Naive B cell (primary cell): ENCODE data around the gene PPM1H. TPM values are rescaled to one million over a fixed set of nuclear protein-coding genes. Genes with fewer than 3 reads are reported as not detected.
"Not testable (repeated sequence)": the region's sequence is repeated elsewhere in the genome, so short reads cannot be mapped to it uniquely, and the experiment has no call there.

Source experiments
- ATAC-seq, 2 donors: fragments of 150-1000 bp; cut with Tn5 transposase; 2 replicates each; pipeline ENCODE4 v1.10.0; 2021; ENCODE audit warnings: low read depth in 2 of 2, mild to moderate bottlenecking in 2 of 2, moderate library complexity in 2 of 2
- DNase-seq: peaks from one replicate; pipeline ENCODE4 v3.0.0; 2022
- H3K27ac Mint-ChIP-seq, 6 donors: one replicate each; pipeline ENCODE4 v1.8.0; 2020 to 2022; ENCODE audit warnings: mild to moderate bottlenecking in 6 of 6, mixed read lengths in 6 of 6, moderate library complexity in 5 of 6, inconsistent platforms in 2 of 6
- H3K27me3 Mint-ChIP-seq, 3 donors: one replicate each; pipeline ENCODE4 v1.8.0; 2021 to 2022; ENCODE audit warnings: mixed read lengths in 3 of 3, mild to moderate bottlenecking in 1 of 3
- H3K36me3 Mint-ChIP-seq, 2 donors: one replicate each; pipeline ENCODE4 v1.8.0; 2020 to 2022; ENCODE audit warnings: mixed read lengths in 2 of 2, inconsistent platforms in 1 of 2, mild to moderate bottlenecking in 1 of 2
- H3K4me1 Mint-ChIP-seq, 3 donors: one replicate each; pipeline ENCODE4 v1.8.0; 2020 to 2022; ENCODE audit warnings: mixed read lengths in 3 of 3, inconsistent platforms in 1 of 3, mild to moderate bottlenecking in 1 of 3, moderate library complexity in 1 of 3
- H3K4me3 Mint-ChIP-seq, 8 donors: one replicate each; pipeline ENCODE4 v1.8.0; 2020 to 2022; ENCODE audit warnings: mild to moderate bottlenecking in 8 of 8, mixed read lengths in 8 of 8, moderate library complexity in 8 of 8, inconsistent platforms in 2 of 8
- H3K9me3 Mint-ChIP-seq, 7 donors: one replicate each; pipeline ENCODE4 v1.8.0; 2020 to 2022; ENCODE audit warnings: mixed read lengths in 7 of 7, mild to moderate bottlenecking in 5 of 7, inconsistent platforms in 2 of 7, moderate library complexity in 1 of 7
- polyA plus RNA-seq, 6 donors: library from polyadenylated mRNA; unstranded; fragments of 300-500 nt; fragmentation: Illumina TruSeq; gene quantifications; one replicate each; pipeline ENCODE4 v1.2.3, GENCODE V29; 2021; ENCODE audit warnings: low read depth in 6 of 6

PPM1H gene
- polyA plus RNA-seq, 6 donors from 2014 or later: 0.05 to 0.15 (median 0.12) TPM; not detected in 3

DNA sequence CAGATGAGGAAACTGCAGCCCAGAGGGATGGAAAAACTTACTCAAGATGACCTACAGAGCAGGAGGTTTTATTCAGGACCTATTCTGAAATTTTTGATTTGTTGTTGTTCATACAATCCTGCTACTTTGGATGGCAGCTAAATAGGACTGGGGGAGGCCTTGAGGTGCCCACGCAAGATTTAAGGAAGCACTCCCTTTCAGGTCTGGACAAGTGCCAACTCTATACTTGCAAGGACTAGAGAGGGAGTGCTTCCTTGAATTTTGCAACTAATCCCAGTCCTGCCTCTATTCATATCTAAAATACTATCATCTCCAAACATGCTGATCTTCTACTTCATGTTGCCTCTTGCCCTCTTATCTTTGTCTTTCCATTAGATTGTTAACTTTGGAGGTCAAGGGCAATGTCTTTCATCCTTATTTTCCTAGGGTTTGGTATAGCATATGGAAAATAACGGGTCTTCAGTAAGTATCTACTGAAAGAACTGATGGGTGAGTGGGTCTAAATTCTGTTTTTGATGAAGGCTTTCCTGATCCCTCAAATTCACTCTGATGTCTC lies 28.6 kb upstream of the PPM1H start:
- no peak overlapping the region for H3K27ac Mint-ChIP-seq
- peaks cover 0 to 8% (median 4%) of the 10 kb centered on the region in 3 donors for H3K27me3 Mint-ChIP-seq
- no peaks in the 10 kb centered on the region for H3K4me1 Mint-ChIP-seq

GRCh38 chr12:62960324-62960723 lies 25.4 kb upstream of the PPM1H start:
- H3K27me3 Mint-ChIP-seq: peaks cover 0 to 8% (median 7%) of the 10 kb centered on the region in 3 donors
- H3K27ac Mint-ChIP-seq: no peak overlapping the region
- no peak for DNase-seq
- no peak for ATAC-seq
- H3K4me3 Mint-ChIP-seq: no peak overlapping the region
- no peaks in the 10 kb centered on the region for H3K36me3 Mint-ChIP-seq
- H3K4me1 Mint-ChIP-seq: no peaks in the 10 kb centered on the region
- H3K9me3 Mint-ChIP-seq: peaks cover 0 to 2% (median 0%) of the 10 kb centered on the region in 7 donors

More for the DNA sequence above, 28.6 kb upstream of the PPM1H start:
- ATAC-seq (no peak), DNase-seq (no peak)
- Mint-ChIP-seq H3K4me3 (no peak overlapping the region), H3K9me3 (peaks cover 0 to 2% (median 0%) of the 10 kb centered on the region in 7 donors), H3K36me3 (no peaks in the 10 kb centered on the region)

DNA sequence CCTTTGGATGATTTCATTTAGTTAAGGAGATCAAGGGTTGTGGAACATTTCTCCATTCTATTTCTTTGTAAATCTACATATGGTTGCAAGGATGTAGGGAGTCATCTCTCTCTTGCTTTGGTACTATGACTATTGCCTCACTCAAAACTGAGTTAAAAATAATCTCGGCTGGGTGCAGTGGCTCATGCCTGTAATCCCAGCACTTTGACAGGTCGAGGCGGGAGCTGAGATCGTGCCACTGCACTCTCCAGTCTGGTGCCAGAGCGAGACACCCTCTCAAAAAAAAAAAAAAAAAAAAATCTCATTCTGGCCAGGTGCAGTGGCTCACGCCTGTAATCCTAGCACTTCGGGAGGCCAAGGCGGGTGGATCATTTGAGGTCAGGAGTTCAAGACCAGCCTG lies 24.8 kb upstream of the PPM1H start:
- DNase-seq (no peak), ATAC-seq (no peak)
- peaks cover 0 to 2% (median 0%) of the 10 kb centered on the region in 7 donors for H3K9me3 Mint-ChIP-seq
- no peak overlapping the region for H3K27ac Mint-ChIP-seq
- H3K4me1 Mint-ChIP-seq: no peaks in the 10 kb centered on the region
- H3K4me3 Mint-ChIP-seq: no peak overlapping the region
- H3K36me3 Mint-ChIP-seq: no peaks in the 10 kb centered on the region
- peaks cover 0 to 8% (median 7%) of the 10 kb centered on the region in 3 donors for H3K27me3 Mint-ChIP-seq

DNA sequence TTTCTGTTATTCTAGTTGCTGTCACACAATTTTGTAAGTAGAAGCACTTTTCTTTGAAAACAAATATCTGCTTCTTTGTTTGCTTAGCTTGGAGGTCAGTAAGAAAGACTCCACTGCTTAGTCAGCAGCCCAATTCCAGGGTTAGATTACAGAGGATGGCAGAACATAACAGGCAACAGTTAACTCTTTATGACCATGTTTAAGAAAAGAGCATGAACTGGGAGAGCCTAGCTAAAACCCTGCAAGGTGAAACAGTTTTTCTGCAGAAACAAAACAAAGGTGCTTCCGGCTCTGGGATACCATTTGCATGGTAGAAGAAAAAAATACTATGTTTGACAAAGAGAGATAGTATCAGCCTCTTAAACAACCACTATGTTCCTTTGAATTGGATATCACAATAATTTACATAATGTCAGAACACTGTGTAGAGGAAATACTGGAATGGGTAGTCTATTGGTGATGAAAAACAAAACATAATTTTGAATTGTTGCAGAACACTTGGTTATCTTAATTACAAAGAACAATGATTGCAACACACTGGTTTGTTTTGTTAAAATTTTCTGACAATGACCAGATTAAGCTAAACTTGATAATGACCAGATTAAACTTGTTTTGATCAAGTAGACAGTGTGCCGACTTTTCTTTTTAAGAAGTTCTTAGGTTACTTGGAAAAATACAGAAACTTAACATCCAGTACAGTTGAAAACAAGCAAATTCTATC lies 22.4 kb upstream of the PPM1H start:
- Mint-ChIP-seq H3K27me3 (peaks cover 4 to 8% (median 7%) of the 10 kb centered on the region in 3 donors), H3K36me3 (no peaks in the 10 kb centered on the region), H3K4me3 (no peak overlapping the region), H3K4me1 (no peaks in the 10 kb centered on the region), H3K9me3 (peaks cover 0 to 4% (median 2%) of the 10 kb centered on the region in 7 donors), H3K27ac (no peak overlapping the region)
- no peak for DNase-seq
- ATAC-seq: no peak

- Mint-ChIP-seq H3K36me3 (no peaks in the 10 kb centered on the region), H3K9me3 (peaks cover 0 to 10% (median 4%) of the 10 kb centered on the region in 7 donors), H3K27ac (no peak overlapping the region), H3K27me3 (peaks cover 4 to 8% (median 7%) of the 10 kb centered on the region in 3 donors), H3K4me1 (no peaks in the 10 kb centered on the region), H3K4me3 (no peak overlapping the region)
- ATAC-seq (no peak), DNase-seq (no peak)
Measured at GRCh38 chr12:62955678-62956077, 20.7 kb upstream of the PPM1H start.

GRCh38 chr12:62950317-62950716 lies 15.4 kb upstream of the PPM1H start:
- no peaks in the 10 kb centered on the region for H3K36me3 Mint-ChIP-seq
- no peak overlapping the region for H3K4me3 Mint-ChIP-seq
- H3K9me3 Mint-ChIP-seq: peaks cover 0 to 20% (median 5%) of the 10 kb centered on the region in 7 donors
- no peak overlapping the region for H3K27ac Mint-ChIP-seq
- no peaks in the 10 kb centered on the region for H3K4me1 Mint-ChIP-seq
- peaks cover 0 to 14% (median 4%) of the 10 kb centered on the region in 3 donors for H3K27me3 Mint-ChIP-seq
- ATAC-seq: no peak
- DNase-seq: no peak

DNA sequence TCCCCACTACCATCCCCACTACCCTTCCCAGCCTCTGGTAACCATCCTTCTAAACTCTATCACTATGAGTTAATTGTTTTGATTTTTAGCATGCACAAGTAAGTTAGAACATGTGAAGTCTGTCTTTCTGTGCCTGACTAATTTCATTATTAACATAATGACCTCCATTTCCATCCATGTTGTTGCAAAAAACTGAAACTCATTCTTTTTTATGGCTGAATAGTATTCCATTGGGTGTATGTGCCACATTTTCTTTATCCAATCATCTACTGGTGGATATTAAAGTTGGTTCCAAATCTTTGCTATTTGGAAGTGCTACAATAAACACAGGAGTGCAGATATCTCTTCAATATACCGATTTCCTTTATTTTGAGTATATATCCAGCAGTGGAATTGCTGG lies 13.2 kb upstream of the PPM1H start:
- H3K27me3 Mint-ChIP-seq: peaks cover 10 to 17% (median 12%) of the 10 kb centered on the region in 3 donors
- peaks cover 0 to 20% (median 5%) of the 10 kb centered on the region in 7 donors for H3K9me3 Mint-ChIP-seq
- H3K27ac Mint-ChIP-seq: no peak overlapping the region
- H3K4me3 Mint-ChIP-seq: no peak overlapping the region
- H3K4me1 Mint-ChIP-seq: no peaks in the 10 kb centered on the region
- no peak for ATAC-seq
- no peaks in the 10 kb centered on the region for H3K36me3 Mint-ChIP-seq
- no peak for DNase-seq

GRCh38 chr12:62947364-62947763 lies 12.4 kb upstream of the PPM1H start:
- Mint-ChIP-seq H3K9me3 (peaks cover 0 to 16% (median 4%) of the 10 kb centered on the region in 7 donors), H3K36me3 (no peaks in the 10 kb centered on the region), H3K27ac (no peak overlapping the region), H3K4me1 (no peaks in the 10 kb centered on the region), H3K27me3 (peaks cover 10 to 17% (median 12%) of the 10 kb centered on the region in 3 donors), H3K4me3 (no peak overlapping the region)
- ATAC-seq (no peak), DNase-seq (no peak)

- no peak overlapping the region for H3K27ac Mint-ChIP-seq
- no peak for ATAC-seq
- no peaks in the 10 kb centered on the region for H3K4me1 Mint-ChIP-seq
- peaks cover 8 to 12% (median 10%) of the 10 kb centered on the region in 3 donors for H3K27me3 Mint-ChIP-seq
- H3K4me3 Mint-ChIP-seq: no peak overlapping the region
- H3K36me3 Mint-ChIP-seq: no peaks in the 10 kb centered on the region
- peaks cover 0 to 10% (median 0%) of the 10 kb centered on the region in 7 donors for H3K9me3 Mint-ChIP-seq
- no peak for DNase-seq
Measured at GRCh38 chr12:62943779-62944395, 8.9 kb upstream of the PPM1H start.

DNA sequence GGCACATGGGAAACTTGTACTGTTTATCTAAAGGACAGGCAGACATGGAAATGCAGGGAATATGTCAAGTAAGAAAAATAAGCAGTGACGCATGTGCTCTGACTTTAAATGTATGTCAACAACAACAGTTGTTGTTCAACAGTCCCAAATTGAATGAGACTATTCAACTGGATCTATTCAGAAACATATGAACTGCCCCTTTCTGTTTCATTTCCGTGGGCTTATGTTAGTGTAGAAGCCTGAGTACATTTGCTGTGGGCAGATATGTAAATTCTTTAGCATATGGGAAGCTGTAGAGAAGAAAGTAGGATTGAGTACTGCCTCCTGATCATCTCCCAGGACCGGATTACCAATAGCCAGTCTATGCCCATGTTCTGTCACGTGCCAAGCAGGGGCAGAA lies 7.4 kb upstream of the PPM1H start:
- not testable (repeated sequence) for H3K4me3 Mint-ChIP-seq, H3K27ac Mint-ChIP-seq

GRCh38 chr12:62934239-62934798 lies 631 bp downstream of the PPM1H start:
- Mint-ChIP-seq H3K36me3 (peaks cover 0 to 7% of the 10 kb centered on the region in 2 donors), H3K27ac (peak overlapping the region in 1 of 6 donors; percentile 36), H3K9me3 (peaks cover 0 to 6% (median 0%) of the 10 kb centered on the region in 7 donors), H3K4me3 (peak overlapping the region; percentile 81 to 93 (median 88)), H3K27me3 (peaks cover 31 to 37% (median 36%) of the 10 kb centered on the region in 3 donors), H3K4me1 (peaks cover 9 to 18% (median 14%) of the 10 kb centered on the region in 3 donors)
- DNase-seq (no peak), ATAC-seq (peak; percentile 21 to 37)

More for the DNA sequence above, 7.4 kb upstream of the PPM1H start:
- H3K27me3 Mint-ChIP-seq: peaks cover 4 to 12% (median 10%) of the 10 kb centered on the region in 3 donors
- DNase-seq, ATAC-seq, H3K4me1 Mint-ChIP-seq, H3K9me3 Mint-ChIP-seq, H3K36me3 Mint-ChIP-seq: not testable (repeated sequence)

DNA sequence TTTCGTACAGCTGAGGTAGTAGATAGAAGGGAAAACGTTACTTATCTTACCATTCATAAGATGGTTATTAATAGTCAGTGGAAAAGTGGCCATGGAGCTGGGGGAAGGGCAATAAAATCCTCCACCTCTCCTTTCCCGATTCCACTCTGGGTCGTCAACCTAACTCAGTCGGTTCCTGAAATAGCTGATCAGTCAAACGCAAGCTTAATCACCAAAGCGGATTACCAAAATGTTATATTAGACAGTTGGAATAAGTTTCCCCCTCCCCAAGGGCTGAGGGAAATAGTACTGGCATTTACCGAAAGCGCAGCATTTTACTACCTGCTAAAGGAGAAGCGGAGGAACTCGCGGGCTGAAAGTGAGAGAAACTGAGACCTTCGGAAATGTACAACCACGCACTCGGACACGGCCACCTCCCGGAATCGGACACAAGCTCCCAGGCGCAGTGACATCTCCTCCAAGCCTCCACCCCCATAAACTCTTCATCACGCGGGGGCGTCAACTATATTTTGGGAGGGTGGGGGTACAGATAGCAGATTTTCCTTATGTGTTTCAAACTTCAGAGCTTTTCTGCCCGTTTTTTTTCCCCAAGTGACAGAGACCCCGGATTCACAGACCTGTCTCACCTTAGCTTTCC lies 1.2 kb downstream of the PPM1H start:
- peak overlapping the region; percentile 81 to 93 (median 88) for H3K4me3 Mint-ChIP-seq
- DNase-seq (no peak), ATAC-seq (no peak)
- H3K27me3 Mint-ChIP-seq: peaks cover 31 to 39% (median 37%) of the 10 kb centered on the region in 3 donors
- peak overlapping the region in 2 of 6 donors; percentile 41 for H3K27ac Mint-ChIP-seq
- H3K9me3 Mint-ChIP-seq: peaks cover 0 to 6% (median 0%) of the 10 kb centered on the region in 7 donors
- peaks cover 9 to 18% (median 14%) of the 10 kb centered on the region in 3 donors for H3K4me1 Mint-ChIP-seq
- peaks cover 0 to 7% of the 10 kb centered on the region in 2 donors for H3K36me3 Mint-ChIP-seq

- DNase-seq (no peak), ATAC-seq (no peak)
- Mint-ChIP-seq H3K9me3 (peaks cover 0 to 6% (median 0%) of the 10 kb centered on the region in 7 donors), H3K36me3 (peaks cover 0 to 7% of the 10 kb centered on the region in 2 donors), H3K27me3 (peaks cover 31 to 44% (median 37%) of the 10 kb centered on the region in 3 donors), H3K4me1 (peaks cover 9 to 18% (median 14%) of the 10 kb centered on the region in 3 donors), H3K4me3 (peak overlapping the region in 7 of 8 donors; percentile 81 to 93 (median 88)), H3K27ac (no peak overlapping the region)
Measured at GRCh38 chr12:62933220-62933601, 1.7 kb downstream of the PPM1H start.
